WTC11 (cell line): ENCODE data around the gene ENTHD1. TPM values are rescaled to one million over a fixed set of nuclear protein-coding genes. Genes with fewer than 3 reads are reported as not detected.

Source experiments
- ATAC-seq: fragments of 200-7000 bp; cut with Tn5 transposase; 2 replicates; pipeline ENCODE4 v1.10.0; 2021; ENCODE audit warnings: mild to moderate bottlenecking, moderate library complexity
- CTCF ChIA-PET: fragments of 300-600 bp; sonication (Branson Sonifier 250); formaldehyde crosslinking; loops from one replicate; lab custom pipeline; 2021; ENCODE audit warnings: antibody characterized with exemption; lab: Charles Lee
- POLR2A ChIA-PET: fragments of 350-600 bp; sonication (Branson Sonifier 250); formaldehyde crosslinking; loops from one replicate; lab custom pipeline; 2021; ENCODE audit warnings: antibody characterized with exemption; lab: Charles Lee
- DNase-seq: peaks from one replicate; pipeline ENCODE4 v3.0.0; 2021; ENCODE audit warnings: low spot score
- H3K27ac Mint-ChIP-seq: 2 replicates; pipeline ENCODE4 v1.8.0; 2021; ENCODE audit warnings: mixed read lengths
- H3K27me3 Mint-ChIP-seq: 2 replicates; pipeline ENCODE4 v1.8.0; 2021; ENCODE audit warnings: low read depth, mild to moderate bottlenecking, moderate library complexity, mixed read lengths
- H3K36me3 Mint-ChIP-seq: 2 replicates; pipeline ENCODE4 v1.8.0; 2021; ENCODE audit warnings: mixed read lengths
- H3K4me1 Mint-ChIP-seq: 2 replicates; pipeline ENCODE4 v1.8.0; 2022; ENCODE audit warnings: mixed read lengths
- H3K4me3 Mint-ChIP-seq: 2 replicates; pipeline ENCODE4 v1.8.0; 2021; ENCODE audit warnings: mild to moderate bottlenecking, moderate library complexity, mixed read lengths
- H3K9me3 Mint-ChIP-seq: 2 replicates; pipeline ENCODE4 v1.8.0; 2021; ENCODE audit warnings: mixed read lengths
- ATF3 ChIP-seq: sonication (generic); formaldehyde crosslinking; conservative IDR thresholded peaks from 2 replicates; pipeline ENCODE4 v1.8.1; 2022; ENCODE audit warnings: mild to moderate bottlenecking, missing genetic modification reagents
- CBFB ChIP-seq: sonication (generic); formaldehyde crosslinking; IDR thresholded peaks from 2 replicates; pipeline ENCODE4 v1.8.1; 2022; ENCODE audit warnings: mild to moderate bottlenecking, low read depth, missing genetic modification reagents
- CREB1 ChIP-seq: sonication (generic); formaldehyde crosslinking; IDR thresholded peaks from 2 replicates; pipeline ENCODE4 v1.8.0; 2023; ENCODE audit warnings: mild to moderate bottlenecking, missing genetic modification reagents
- CREM ChIP-seq: sonication (generic); formaldehyde crosslinking; IDR thresholded peaks from 2 replicates; pipeline ENCODE4 v1.8.1; 2022; ENCODE audit warnings: mild to moderate bottlenecking, missing genetic modification reagents, moderate library complexity
- E2F1 ChIP-seq: sonication (generic); formaldehyde crosslinking; IDR thresholded peaks from 2 replicates; pipeline ENCODE4 v1.8.0; 2022; ENCODE audit warnings: mild to moderate bottlenecking, missing genetic modification reagents
- EMX1 ChIP-seq: fragments of 250-450 bp; sonication (Bioruptor Pico); IDR thresholded peaks from 2 replicates; pipeline ENCODE4 v1.8.0; 2021; ENCODE audit warnings: mild to moderate bottlenecking
- ERG ChIP-seq: fragments of 250-450 bp; sonication (Bioruptor Pico); IDR thresholded peaks from 2 replicates; pipeline ENCODE4 v1.8.0; 2021; ENCODE audit warnings: mild to moderate bottlenecking
- ESRRA ChIP-seq: sonication (generic); formaldehyde crosslinking; IDR thresholded peaks from 2 replicates; pipeline ENCODE4 v1.8.1; 2022; ENCODE audit warnings: mild to moderate bottlenecking, missing genetic modification reagents, borderline replicate concordance
- ETV6 ChIP-seq: sonication (generic); formaldehyde crosslinking; IDR thresholded peaks from 2 replicates; pipeline ENCODE4 v1.8.1; 2022; ENCODE audit warnings: mild to moderate bottlenecking, missing genetic modification reagents
- FOXK1 ChIP-seq: sonication (generic); formaldehyde crosslinking; IDR thresholded peaks from 2 replicates; pipeline ENCODE4 v1.8.0; 2022; ENCODE audit warnings: mild to moderate bottlenecking, moderate library complexity, missing genetic modification reagents
- NFYB ChIP-seq: sonication (generic); formaldehyde crosslinking; conservative IDR thresholded peaks from 2 replicates; pipeline ENCODE4 v1.8.0; 2022; ENCODE audit warnings: low read depth, missing genetic modification reagents
- TCF7 ChIP-seq: sonication (generic); formaldehyde crosslinking; IDR thresholded peaks from 2 replicates; pipeline ENCODE4 v1.8.0; 2022; ENCODE audit warnings: mild to moderate bottlenecking, low read depth, missing genetic modification reagents, moderate library complexity
- ZNF219 ChIP-seq: sonication (generic); formaldehyde crosslinking; IDR thresholded peaks from 2 replicates; pipeline ENCODE4 v1.8.0; 2023; ENCODE audit warnings: missing genetic modification reagents, mild to moderate bottlenecking, borderline replicate concordance
- ZNF396 ChIP-seq: fragments of 250-450 bp; sonication (Bioruptor Pico); IDR thresholded peaks from 2 replicates; pipeline ENCODE4 v1.8.0; 2021; ENCODE audit warnings: mild to moderate bottlenecking, moderate library complexity, borderline replicate concordance
- ZNF416 ChIP-seq: fragments of 250-450 bp; sonication (Bioruptor Pico); IDR thresholded peaks from 2 replicates; pipeline ENCODE4 v1.9.0; 2021; ENCODE audit warnings: mild to moderate bottlenecking, inconsistent platforms
- ZNF671 ChIP-seq: fragments of 250-450 bp; sonication (Bioruptor Pico); IDR thresholded peaks from 2 replicates; pipeline ENCODE4 v1.8.0; 2021; ENCODE audit warnings: mild to moderate bottlenecking
- total RNA-seq: library from RNA; stranded (reverse); gene quantifications from 3 replicates; pipeline ENCODE4 v1.2.3, GENCODE V29; 2021
- TF ChIP-seq, protein P1 (sequence below): sonication (generic); formaldehyde crosslinking; conservative IDR thresholded peaks from 2 replicates; pipeline ENCODE4 v1.8.1; 2023; ENCODE audit warnings: mild to moderate bottlenecking, low read depth, missing genetic modification reagents, moderate library complexity
- TF ChIP-seq, protein P2 (sequence below): sonication (generic); formaldehyde crosslinking; IDR thresholded peaks from 2 replicates; pipeline ENCODE4 v1.8.1; 2022; ENCODE audit warnings: mild to moderate bottlenecking, missing genetic modification reagents, moderate library complexity, borderline replicate concordance

ENTHD1 gene
- total RNA-seq, 1 experiment from 2014 or later, result not detected

DNA sequence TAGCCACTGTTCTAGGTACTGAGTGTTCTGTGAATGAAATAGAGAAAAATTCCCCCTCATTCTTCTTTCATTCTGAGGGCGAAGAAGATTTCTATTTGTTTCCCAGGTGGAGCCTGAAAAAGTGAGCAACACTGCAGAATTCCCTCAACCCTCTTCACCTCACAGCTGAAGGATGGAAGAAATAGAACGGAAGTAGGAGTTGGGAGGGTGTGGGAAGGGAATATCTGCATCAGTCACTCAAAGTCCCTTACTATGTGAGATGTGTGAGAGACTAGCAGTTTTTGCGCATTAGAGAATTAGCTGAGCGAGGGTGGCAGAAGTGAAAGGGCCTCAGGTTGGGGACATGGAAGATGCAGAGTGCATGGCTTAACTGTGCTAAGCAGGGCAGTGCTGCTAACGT lies 88.4 kb downstream of the ENTHD1 start:
- peaks cover 10% of the 10 kb centered on the region for H3K27me3 Mint-ChIP-seq
- POLR2A ChIA-PET, result no interaction called here
- no peak for TF ChIP-seq ZNF396 (CRISPR knock-in tag)
- H3K4me1 Mint-ChIP-seq, result peaks cover 6% of the 10 kb centered on the region; the same call in 1 of the 2 replicates
- H3K27ac Mint-ChIP-seq, result no peak overlapping the region
- ATAC-seq (no peak), DNase-seq (no peak)
- CTCF ChIA-PET, result interaction anchor here (1.5 kb wide), 1 partner anchor 26 kb away, joined by 3 read pairs; no protein-coding TSS in a partner anchor
- no peaks in the 10 kb centered on the region for H3K36me3 Mint-ChIP-seq
- H3K4me3 Mint-ChIP-seq, result no peak overlapping the region
- no peaks in the 10 kb centered on the region for H3K9me3 Mint-ChIP-seq

DNA sequence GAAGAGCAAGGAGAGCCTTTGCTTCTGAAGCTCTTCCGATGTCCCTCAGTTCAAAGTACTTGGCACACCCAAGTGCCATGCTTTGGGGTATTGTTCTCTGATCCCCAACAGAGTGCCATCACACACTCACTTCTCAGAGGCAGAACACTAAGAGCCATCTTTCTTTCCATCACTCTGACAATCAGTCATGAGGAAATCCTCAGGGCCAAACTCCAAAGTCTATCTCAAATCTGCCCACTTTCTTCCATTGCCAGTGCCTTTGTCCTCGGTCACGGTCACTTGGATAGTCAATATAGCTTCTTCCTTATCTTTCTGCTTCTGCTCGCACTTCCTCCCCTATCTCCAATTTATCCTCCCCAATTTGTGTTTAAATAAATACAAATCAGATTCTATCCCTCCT lies 90.9 kb downstream of the ENTHD1 start:
- peaks cover 12% of the 10 kb centered on the region for H3K9me3 Mint-ChIP-seq
- no peak overlapping the region for H3K4me3 Mint-ChIP-seq
- no peak overlapping the region for H3K27ac Mint-ChIP-seq
- TF ChIP-seq ZNF219 (no peak), ZNF671 (CRISPR knock-in tag) (no peak)
- H3K27me3 Mint-ChIP-seq, result peaks cover 14% of the 10 kb centered on the region
- H3K4me1 Mint-ChIP-seq, result peaks cover 7% of the 10 kb centered on the region; the same call in 1 of the 2 replicates
- DNase-seq, result no peak
- ATAC-seq, result no peak
- CTCF ChIA-PET, result no interaction called here
- H3K36me3 Mint-ChIP-seq, result peaks cover 3% of the 10 kb centered on the region; the same call in 1 of the 2 replicates
- POLR2A ChIA-PET, result no interaction called here

- H3K36me3 Mint-ChIP-seq, result peaks cover 6% of the 10 kb centered on the region; the same call in 1 of the 2 replicates
- ChIA-PET POLR2A (no interaction called here), CTCF (interaction anchor here (1.6 kb wide), 1 partner anchor 272 kb away, joined by 4 read pairs; no protein-coding TSS in a partner anchor)
- ATAC-seq, result no peak
- 0 out of 2 replicates have a peak, but pooled peaks cover 4% of the 10 kb centered on the region for H3K4me1 Mint-ChIP-seq
- TF ChIP-seq ETV6 (CRISPR knock-in tag), result no peak
- TF ChIP-seq NFYB (CRISPR knock-in tag), result no peak
- TF ChIP-seq ZNF416 (CRISPR knock-in tag), result no peak
- TF ChIP-seq EMX1 (CRISPR knock-in tag), result no peak
- no peak for TF ChIP-seq ATF3
- no peak for TF ChIP-seq CREB1
- TF ChIP-seq, protein P1, sequence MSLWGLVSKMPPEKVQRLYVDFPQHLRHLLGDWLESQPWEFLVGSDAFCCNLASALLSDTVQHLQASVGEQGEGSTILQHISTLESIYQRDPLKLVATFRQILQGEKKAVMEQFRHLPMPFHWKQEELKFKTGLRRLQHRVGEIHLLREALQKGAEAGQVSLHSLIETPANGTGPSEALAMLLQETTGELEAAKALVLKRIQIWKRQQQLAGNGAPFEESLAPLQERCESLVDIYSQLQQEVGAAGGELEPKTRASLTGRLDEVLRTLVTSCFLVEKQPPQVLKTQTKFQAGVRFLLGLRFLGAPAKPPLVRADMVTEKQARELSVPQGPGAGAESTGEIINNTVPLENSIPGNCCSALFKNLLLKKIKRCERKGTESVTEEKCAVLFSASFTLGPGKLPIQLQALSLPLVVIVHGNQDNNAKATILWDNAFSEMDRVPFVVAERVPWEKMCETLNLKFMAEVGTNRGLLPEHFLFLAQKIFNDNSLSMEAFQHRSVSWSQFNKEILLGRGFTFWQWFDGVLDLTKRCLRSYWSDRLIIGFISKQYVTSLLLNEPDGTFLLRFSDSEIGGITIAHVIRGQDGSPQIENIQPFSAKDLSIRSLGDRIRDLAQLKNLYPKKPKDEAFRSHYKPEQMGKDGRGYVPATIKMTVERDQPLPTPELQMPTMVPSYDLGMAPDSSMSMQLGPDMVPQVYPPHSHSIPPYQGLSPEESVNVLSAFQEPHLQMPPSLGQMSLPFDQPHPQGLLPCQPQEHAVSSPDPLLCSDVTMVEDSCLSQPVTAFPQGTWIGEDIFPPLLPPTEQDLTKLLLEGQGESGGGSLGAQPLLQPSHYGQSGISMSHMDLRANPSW (CRISPR knock-in tag), result no peak
- TF ChIP-seq FOXK1, result no peak
- TF ChIP-seq, protein P2, sequence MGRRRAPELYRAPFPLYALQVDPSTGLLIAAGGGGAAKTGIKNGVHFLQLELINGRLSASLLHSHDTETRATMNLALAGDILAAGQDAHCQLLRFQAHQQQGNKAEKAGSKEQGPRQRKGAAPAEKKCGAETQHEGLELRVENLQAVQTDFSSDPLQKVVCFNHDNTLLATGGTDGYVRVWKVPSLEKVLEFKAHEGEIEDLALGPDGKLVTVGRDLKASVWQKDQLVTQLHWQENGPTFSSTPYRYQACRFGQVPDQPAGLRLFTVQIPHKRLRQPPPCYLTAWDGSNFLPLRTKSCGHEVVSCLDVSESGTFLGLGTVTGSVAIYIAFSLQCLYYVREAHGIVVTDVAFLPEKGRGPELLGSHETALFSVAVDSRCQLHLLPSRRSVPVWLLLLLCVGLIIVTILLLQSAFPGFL (CRISPR knock-in tag), result no peak
- TF ChIP-seq TCF7 (CRISPR knock-in tag), result no peak
- no peak for TF ChIP-seq CBFB (CRISPR knock-in tag)
- TF ChIP-seq E2F1 (CRISPR knock-in tag), result no peak
- TF ChIP-seq ZNF219, result no peak
- no peak for TF ChIP-seq ERG (CRISPR knock-in tag)
- TF ChIP-seq ESRRA (CRISPR knock-in tag), result no peak
- TF ChIP-seq CREM (CRISPR knock-in tag), result no peak
- H3K9me3 Mint-ChIP-seq, result peaks cover 25% of the 10 kb centered on the region
- no peak for DNase-seq
- H3K4me3 Mint-ChIP-seq, result no peak overlapping the region
- no peak overlapping the region for H3K27ac Mint-ChIP-seq
- H3K27me3 Mint-ChIP-seq, result peaks cover 22% of the 10 kb centered on the region
Observed at GRCh38 chr22:39800790-39801520, 92.6 kb downstream of the ENTHD1 start.
